Heart left ventricle (tissue), 16 donors: Measurements from ENCODE around the gene ZNF235. TPM values are rescaled to one million over a fixed set of nuclear protein-coding genes. Genes with fewer than 3 reads are reported as not detected.
"Not testable (repeated sequence)": the region's sequence is repeated elsewhere in the genome, so short reads cannot be mapped to it uniquely, and the experiment has no call there.

Source experiments
- ATAC-seq, 4 donors: fragments of 200-7000 bp; cut with Tn5 transposase; one replicate each; pipeline ENCODE4 v1.9.1; 2020 to 2022; ENCODE audit warnings: moderate library complexity in 4 of 4, mild to moderate bottlenecking in 3 of 4, moderate number of reproducible peaks in 1 of 4
- DNase-seq, 5 donors: peaks; one replicate each; pipeline ENCODE4 v3.0.0-alpha.2; 2020
- H3K27ac ChIP-seq, 12 donors: fragments of 200-600 bp; sonication (generic) in 4 of 12; one replicate each; pipeline versions ENCODE4 v1.5.0 to v1.8.0; 2016 to 2022; ENCODE audit warnings: mild to moderate bottlenecking in 2 of 12
- H3K27me3 ChIP-seq, 9 donors: fragments of 200-600 bp; sonication (generic) in 2 of 9; one replicate each; pipeline versions ENCODE4 v1.5.1 to v1.8.0; 2016 to 2022; ENCODE audit warnings: mild to moderate bottlenecking in 3 of 9
- H3K36me3 ChIP-seq, 9 donors: fragments of 200-600 bp; sonication (generic) in 2 of 9; one replicate each; pipeline versions ENCODE4 v1.5.0 to v1.8.0; 2018 to 2022; ENCODE audit warnings: mild to moderate bottlenecking in 2 of 9
- H3K4me1 ChIP-seq, 12 donors: fragments of 200-600 bp; sonication (generic) in 4 of 12; one replicate each; pipeline versions ENCODE4 v1.5.0 to v1.8.0; 2016 to 2022; ENCODE audit warnings: mild to moderate bottlenecking in 3 of 12
- H3K4me3 ChIP-seq, 12 donors: fragments of 200-600 bp; sonication (generic) in 4 of 12; one replicate each; pipeline versions ENCODE4 v1.5.0 to v1.8.0; 2017 to 2022; ENCODE audit warnings: mild to moderate bottlenecking in 9 of 12, moderate library complexity in 4 of 12
- H3K9me3 ChIP-seq, 12 donors: fragments of 200-600 bp; sonication (generic) in 4 of 12; one replicate each; pipeline versions ENCODE4 v1.5.0 to v1.8.0; 2016 to 2022; ENCODE audit warnings: mild to moderate bottlenecking in 1 of 12
- CTCF ChIP-seq, 12 donors: fragments of 200-600 bp; sonication (generic) in 4 of 12; IDR thresholded peaks; one replicate each; pipeline versions ENCODE4 v1.5.0 to v1.8.0; 2018 to 2022; ENCODE audit warnings: antibody characterized with exemption in 12 of 12, mild to moderate bottlenecking in 5 of 12
- POLR2A ChIP-seq, 2 donors: fragments of 450-650 bp; IDR thresholded peaks; one replicate each; pipeline ENCODE4 v1.6.1; 2017; ENCODE audit warnings: antibody characterized with exemption in 2 of 2, mild to moderate bottlenecking in 2 of 2, moderate library complexity in 2 of 2
- WGBS, 4 donors: extraction: QIAGEN DNeasy Blood & Tissue Kit in 2 of 4; methylation state at CpG; one replicate each; pipeline versions ENCODE4 v1.1.5 to v1.1.7; 2013 to 2018; 5-methylcytosine and 5-hydroxymethylcytosine counted together
- intact Hi-C, 10 donors: fragments of 100-400 bp; cut with DNase I; formaldehyde crosslinking; loops; one replicate each; pipeline versions ENCODE4 v1.11.1 to v1.14.2; 2022
- polyA plus RNA-seq, 2 donors: library from polyadenylated mRNA; stranded (reverse); fragments of 200-250 nt; gene quantifications; one replicate each; pipeline ENCODE4 v1.2.3, GENCODE V29; 2013
- total RNA-seq, 9 donors: library from RNA; depleted of rRNA in 2 of 9; stranded (reverse); fragments of >200 nt in 2 of 9; fragmentation: NEBNext Ultra II Directional in 3 of 9; extraction: Animal tissue kit (Norgen Biotek cat#: 25700) in 3 of 9; gene quantifications; one replicate each; pipeline versions ENCODE4 v1.1.0 to v1.2.4, GENCODE V29; 2016 to 2023
- donor health status: ischemic (EF 13 %, LVEDD 7.1; RV severe dilation, severe dysfunction).
- donor health status: healthy with polysubstance abuse.
- donor health status: DM: no; HTN: yes; CAD: no.
- donor health status: DM: no; HTN: no; CAD: no.
- donor health status: ischemic (EF 25% LVEDD 6.9; RV normal size, moderate dysfunction).
- donor health status: ischemic (EF 25% LVEDD 5.7; RV mildly dilated, moderate dysfunction).
- donor health status: healthy.
- donor health status: DM: yes; HTN: yes; CAD: no.
- donor health status: ischemic (EF 35%, LVEDD 5.7; RV mildly dilated, moderate dysfunction).
- donor health status: nonischemic (EF 11% LVEDD 7.7; RV severe dilation, severe dysfunction).
- donor health status: DM: yes; HTN: yes; CAD: no.
- donor health status: PGD.
- donor health status: ischemic (EF 29% LVEDD 5.4; RV normal size, mild dysfunction).
- donor health status: nonischemic (EF 23%, LVEDD 6.1; RV moderate dilation, normal function).

The ZNF235 gene
- total and polyA plus RNA-seq, 11 donors, result 1.7 to 6.3 (median 3.8) TPM

- peak in 1 of 4 donors; percentile 50 for ATAC-seq
Measured at GRCh38 chr19:44341794-44342193, 37.0 kb upstream of the ZNF235 start.

GRCh38 chr19:44334639-44335038 is 29.8 kb upstream of the ZNF235 start:
- intact Hi-C loops, H3K27ac ChIP-seq, H3K4me3 ChIP-seq, H3K4me1 ChIP-seq, DNase-seq, H3K27me3 ChIP-seq, ATAC-seq: not testable (repeated sequence)
- Histone ChIP-seq H3K9me3 (peaks cover 0 to 74% (median 26%) of the 10 kb centered on the region in 12 donors), H3K36me3 (peaks cover 17 to 97% (median 86%) of the 10 kb centered on the region in 9 donors)
- WGBS, 4 donors, result 50 to 82% (median 73%) methylated on average over 2 to 3 of the region's 3 CpGs

More at GRCh38 chr19:44341794-44342193, 37.0 kb upstream of the ZNF235 start:
- H3K9me3 ChIP-seq, result peaks cover 0 to 70% (median 7%) of the 10 kb centered on the region in 12 donors
- peaks cover 0 to 66% (median 30%) of the 10 kb centered on the region in 9 donors for H3K36me3 ChIP-seq
- H3K27me3 ChIP-seq, result no peaks in the 10 kb centered on the region
- intact Hi-C loops, result no loop called here
- 43 to 57% (median 48%) methylated on average over 2 of the region's 2 CpGs for WGBS, 4 donors
- H3K4me3 ChIP-seq, result no peak overlapping the region
- peaks cover 0 to 10% (median 0%) of the 10 kb centered on the region in 12 donors for H3K4me1 ChIP-seq
- DNase-seq, result no peak
- no peak overlapping the region for H3K27ac ChIP-seq
- TF ChIP-seq POLR2A (IDR thresholded peaks at IDR 0.05) (no peak), CTCF (IDR thresholded peaks at IDR 0.05) (no peak)

- intact Hi-C loops, result no loop called here
- Histone ChIP-seq H3K4me3 (no peak overlapping the region), H3K27ac (no peak overlapping the region), H3K27me3 (no peaks in the 10 kb centered on the region), H3K36me3 (peaks cover 18 to 99% (median 91%) of the 10 kb centered on the region in 9 donors), H3K4me1 (no peaks in the 10 kb centered on the region), H3K9me3 (peaks cover 0 to 85% (median 27%) of the 10 kb centered on the region in 12 donors)
- DNase-seq (no peak), ATAC-seq (no peak)
- 92 to 100% (median 99%) methylated on average over 1 of the region's 1 CpG for WGBS, 4 donors
- TF ChIP-seq POLR2A (IDR thresholded peaks at IDR 0.05) (no peak), CTCF (IDR thresholded peaks at IDR 0.05) (no peak)
Measured at GRCh38 chr19:44332145-44332544, 27.3 kb upstream of the ZNF235 start.

GRCh38 chr19:44315883-44316282 is 11.1 kb upstream of the ZNF235 start:
- peaks cover 0 to 88% (median 20%) of the 10 kb centered on the region in 12 donors for H3K9me3 ChIP-seq
- no peak overlapping the region for H3K4me3 ChIP-seq
- H3K36me3 ChIP-seq, result no peaks in the 10 kb centered on the region
- H3K27me3 ChIP-seq, result no peaks in the 10 kb centered on the region
- 68 to 95% (median 81%) methylated on average over 2 of the region's 2 CpGs for WGBS, 4 donors
- no peaks in the 10 kb centered on the region for H3K4me1 ChIP-seq
- intact Hi-C loops, result no loop called here
- DNase-seq (no peak), ATAC-seq (no peak)
- no peak for TF ChIP-seq POLR2A (IDR thresholded peaks at IDR 0.05)
- no peak for TF ChIP-seq CTCF (IDR thresholded peaks at IDR 0.05)
- no peak overlapping the region for H3K27ac ChIP-seq

- no peak overlapping the region for H3K27ac ChIP-seq
- no peaks in the 10 kb centered on the region for H3K36me3 ChIP-seq
- TF ChIP-seq CTCF (IDR thresholded peaks at IDR 0.05) (no peak), POLR2A (IDR thresholded peaks at IDR 0.05) (no peak)
- H3K27me3 ChIP-seq, result no peaks in the 10 kb centered on the region
- H3K4me1 ChIP-seq, result no peaks in the 10 kb centered on the region
- ATAC-seq, result no peak
- DNase-seq, result no peak
- intact Hi-C loops, result no loop called here
- H3K9me3 ChIP-seq, result peaks cover 0 to 70% (median 8%) of the 10 kb centered on the region in 12 donors
- no peak overlapping the region for H3K4me3 ChIP-seq
- 96 to 100% (median 97%) methylated on average over 1 of the region's 1 CpG for WGBS, 4 donors
Measured at GRCh38 chr19:44313231-44313630, 8.4 kb upstream of the ZNF235 start.
